Activated naive CD8-positive, alpha-beta T cell treated with anti-CD3 and anti-CD28 coated beads for 36 hours (primary cell): ENCODE data around the gene TGFBR3L. TPM values are rescaled to one million over a fixed set of nuclear protein-coding genes. Genes with fewer than 3 reads are reported as not detected.
A peak's percentile ranks its signal among the peaks of the same experiment; 100 is the strongest.
"Not testable (repeated sequence)": the region's sequence is repeated elsewhere in the genome, so short reads cannot be mapped to it uniquely, and the experiment has no call there.

Experiments used
- DNase-seq: peaks from one replicate; pipeline ENCODE4 v3.0.0; 2021
- H3K27ac Mint-ChIP-seq: one replicate; pipeline ENCODE4 v1.8.0; 2022; ENCODE audit warnings: mild to moderate bottlenecking, moderate library complexity, mixed read lengths
- H3K27me3 Mint-ChIP-seq: one replicate; pipeline ENCODE4 v1.8.0; 2022; ENCODE audit warnings: mild to moderate bottlenecking, mixed read lengths
- H3K36me3 Mint-ChIP-seq: one replicate; pipeline ENCODE4 v1.8.0; 2021; ENCODE audit warnings: mild to moderate bottlenecking, mixed read lengths
- H3K4me1 Mint-ChIP-seq: one replicate; pipeline ENCODE4 v1.8.0; 2021; ENCODE audit warnings: mixed read lengths
- H3K4me3 Mint-ChIP-seq: one replicate; pipeline ENCODE4 v1.8.0; 2022; ENCODE audit warnings: mild to moderate bottlenecking, moderate library complexity, mixed read lengths
- H3K9me3 Mint-ChIP-seq: one replicate; pipeline ENCODE4 v1.8.0; 2022; ENCODE audit warnings: mixed read lengths
- total RNA-seq, 2 experiments: library from RNA; stranded (reverse); gene quantifications; one replicate each; pipeline ENCODE4 v1.2.3, GENCODE V29; 2021

Gene TGFBR3L
- total RNA-seq, 2 experiments from 2014 or later = 2.1 to 3.2 TPM

DNA sequence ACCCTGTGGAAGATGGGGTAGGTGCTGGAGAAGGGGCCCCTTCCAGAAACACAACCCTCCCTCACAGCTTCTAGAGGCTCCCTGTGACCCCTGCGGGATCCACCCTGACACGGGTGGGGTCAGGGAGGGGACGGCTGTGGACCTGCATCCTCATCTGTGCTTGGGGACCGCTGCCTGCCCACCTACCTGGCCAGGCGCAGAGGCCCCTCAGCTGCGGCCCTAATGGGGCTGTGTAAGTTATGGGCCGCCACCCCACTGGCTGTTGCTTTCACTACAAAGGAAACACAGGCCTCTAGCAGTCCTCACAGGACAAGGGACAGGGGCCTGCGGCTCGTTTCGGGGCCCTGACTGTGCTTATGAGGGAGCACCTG lies 18.3 kb downstream of the TGFBR3L start:
- no peaks in the 10 kb centered on the region for H3K9me3 Mint-ChIP-seq
- no peak overlapping the region for H3K4me3 Mint-ChIP-seq
- peaks cover 9% of the 10 kb centered on the region for H3K4me1 Mint-ChIP-seq
- no peak overlapping the region for H3K27ac Mint-ChIP-seq
- peaks cover 13% of the 10 kb centered on the region for H3K36me3 Mint-ChIP-seq
- no peaks in the 10 kb centered on the region for H3K27me3 Mint-ChIP-seq
- DNase-seq = no peak

DNA sequence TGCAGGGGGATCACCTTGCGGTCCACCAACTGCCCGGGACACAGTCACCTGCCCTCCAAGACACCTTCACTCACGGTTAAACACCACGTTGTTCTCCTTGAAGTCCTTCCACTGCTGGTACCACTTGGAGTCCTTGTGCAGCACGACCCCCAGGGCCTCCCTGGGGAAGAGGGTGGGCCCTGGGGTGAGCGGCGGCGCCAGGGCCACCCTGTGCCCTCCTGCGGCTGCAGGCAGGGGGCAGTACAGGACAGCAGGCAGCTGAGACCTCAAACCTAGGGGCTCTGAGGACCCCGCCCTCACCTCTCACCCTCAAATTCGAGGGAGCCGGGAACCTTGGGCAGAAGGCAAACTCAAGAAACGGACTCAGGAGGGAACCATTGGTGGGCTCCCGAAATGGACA lies 18.8 kb downstream of the TGFBR3L start:
- no peak overlapping the region for H3K27ac Mint-ChIP-seq
- H3K9me3 Mint-ChIP-seq = no peaks in the 10 kb centered on the region
- no peaks in the 10 kb centered on the region for H3K27me3 Mint-ChIP-seq
- H3K36me3 Mint-ChIP-seq = peaks cover 13% of the 10 kb centered on the region
- no peak overlapping the region for H3K4me3 Mint-ChIP-seq
- H3K4me1 Mint-ChIP-seq = peaks cover 9% of the 10 kb centered on the region
- DNase-seq = no peak

GRCh38 chr19:7933828-7934725 lies 19.4 kb downstream of the TGFBR3L start:
- DNase-seq = no peak
- H3K4me3 Mint-ChIP-seq = no peak overlapping the region
- peaks cover 13% of the 10 kb centered on the region for H3K36me3 Mint-ChIP-seq
- H3K4me1 Mint-ChIP-seq = peaks cover 9% of the 10 kb centered on the region
- H3K27me3 Mint-ChIP-seq = no peaks in the 10 kb centered on the region
- no peak overlapping the region for H3K27ac Mint-ChIP-seq
- H3K9me3 Mint-ChIP-seq = no peaks in the 10 kb centered on the region

- no peak for DNase-seq
- peaks cover 4% of the 10 kb centered on the region for H3K4me1 Mint-ChIP-seq
- no peak overlapping the region for H3K4me3 Mint-ChIP-seq
- H3K27me3 Mint-ChIP-seq = no peaks in the 10 kb centered on the region
- peaks cover 13% of the 10 kb centered on the region for H3K36me3 Mint-ChIP-seq
- H3K27ac Mint-ChIP-seq = no peak overlapping the region
- H3K9me3 Mint-ChIP-seq = no peaks in the 10 kb centered on the region
Measured at GRCh38 chr19:7934766-7935165, 20.1 kb downstream of the TGFBR3L start.

GRCh38 chr19:7940841-7941240 lies 26.2 kb downstream of the TGFBR3L start:
- Mint-ChIP-seq H3K36me3 (peaks cover 21% of the 10 kb centered on the region), H3K9me3 (no peaks in the 10 kb centered on the region), H3K4me3 (peak overlapping the region; percentile 34), H3K4me1 (peaks cover 35% of the 10 kb centered on the region), H3K27ac (no peak overlapping the region), H3K27me3 (no peaks in the 10 kb centered on the region)
- DNase-seq = no peak

GRCh38 chr19:7941895-7942596 lies 27.4 kb downstream of the TGFBR3L start:
- no peaks in the 10 kb centered on the region for H3K9me3 Mint-ChIP-seq
- H3K36me3 Mint-ChIP-seq = peaks cover 21% of the 10 kb centered on the region
- DNase-seq = no peak
- peak overlapping the region; percentile 96 for H3K4me3 Mint-ChIP-seq
- peak overlapping the region; percentile 42 for H3K27ac Mint-ChIP-seq
- peaks cover 37% of the 10 kb centered on the region for H3K4me1 Mint-ChIP-seq
- no peaks in the 10 kb centered on the region for H3K27me3 Mint-ChIP-seq

DNA sequence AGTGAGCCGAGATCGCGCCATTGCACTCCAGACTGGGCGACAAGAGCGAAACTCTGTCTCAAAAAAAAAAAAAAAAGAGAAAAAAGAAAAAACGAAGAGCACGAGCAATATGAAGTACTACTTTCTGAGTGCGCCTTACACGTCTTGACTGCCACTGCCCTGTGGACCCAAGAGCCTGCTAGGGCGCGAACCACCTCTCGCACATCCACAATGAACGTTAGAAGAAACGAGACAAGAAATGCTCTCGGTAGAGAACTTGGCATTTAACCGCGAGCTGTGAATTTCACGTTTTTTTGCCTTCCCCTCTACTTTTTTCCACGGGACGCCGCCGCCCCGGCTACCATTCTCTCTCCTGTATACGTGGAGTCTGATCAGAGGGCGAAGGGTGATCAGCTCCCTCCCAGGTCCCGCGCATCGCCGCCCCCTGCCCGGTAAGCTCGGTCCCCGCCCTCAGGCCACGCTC lies 28.4 kb downstream of the TGFBR3L start:
- no peaks in the 10 kb centered on the region for H3K9me3 Mint-ChIP-seq
- peaks cover 37% of the 10 kb centered on the region for H3K4me1 Mint-ChIP-seq
- DNase-seq = no peak
- H3K27ac Mint-ChIP-seq = peak overlapping the region; percentile 100
- peak overlapping the region; percentile 96 for H3K4me3 Mint-ChIP-seq
- H3K36me3 Mint-ChIP-seq = peaks cover 19% of the 10 kb centered on the region
- no peaks in the 10 kb centered on the region for H3K27me3 Mint-ChIP-seq

DNA sequence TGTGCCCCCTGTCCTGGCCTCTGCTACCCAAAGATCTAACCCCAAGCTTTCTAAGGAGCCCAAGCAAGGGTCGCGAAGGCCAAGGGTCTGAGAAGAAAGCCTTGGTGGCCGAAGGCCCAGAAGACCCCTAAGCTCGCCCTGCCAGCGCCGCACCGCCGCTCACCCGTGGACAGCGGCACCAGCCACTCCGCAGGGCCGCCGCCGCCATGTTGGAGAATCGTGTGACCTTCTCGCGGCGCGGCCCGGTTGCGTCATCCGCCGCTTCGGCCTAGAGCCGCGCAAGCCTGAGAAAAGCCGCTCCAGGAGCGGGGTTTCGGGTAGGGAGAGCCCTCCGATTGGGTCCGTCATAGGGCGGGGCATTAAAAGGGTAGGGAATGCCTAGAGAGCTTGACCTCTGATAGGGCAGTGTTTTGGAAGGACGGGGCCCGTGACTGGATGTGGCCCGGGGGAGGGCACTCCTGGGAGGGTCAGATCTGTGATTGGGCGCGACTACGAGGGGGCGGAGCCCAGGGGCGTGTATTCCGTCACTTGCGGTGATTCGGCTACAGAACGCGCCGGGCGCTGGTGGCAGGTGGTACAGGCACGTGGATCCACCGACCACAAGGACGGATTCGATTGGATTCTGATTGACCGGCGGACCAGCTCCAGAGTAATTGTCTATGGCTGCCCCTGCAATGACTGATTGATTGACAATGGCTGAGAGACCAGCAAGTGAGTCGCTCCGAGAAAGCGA lies 29.0 kb downstream of the TGFBR3L start, which contains the start of gene TIMM44:
TIMM44 (minus strand) TSS at position 223 of the 733 bp plus-strand sequence; CDS start at position 208, 15 bp downstream.
- Mint-ChIP-seq H3K27me3 (no peaks in the 10 kb centered on the region), H3K9me3 (no peaks in the 10 kb centered on the region), H3K4me1 (peaks cover 37% of the 10 kb centered on the region), H3K4me3 (peak within 1 kb of the TSS; percentile 96), H3K27ac (peak within 1 kb of the TSS; percentile 100), H3K36me3 (peaks cover 19% of the 10 kb centered on the region)
- peak; percentile 99 for DNase-seq

GRCh38 chr19:7944177-7944761 lies 29.6 kb downstream of the TGFBR3L start:
- peak; percentile 81 for DNase-seq
- H3K27ac Mint-ChIP-seq = peak overlapping the region; percentile 100
- peaks cover 19% of the 10 kb centered on the region for H3K36me3 Mint-ChIP-seq
- peaks cover 35% of the 10 kb centered on the region for H3K4me1 Mint-ChIP-seq
- H3K4me3 Mint-ChIP-seq = peak overlapping the region; percentile 96
- no peaks in the 10 kb centered on the region for H3K9me3 Mint-ChIP-seq
- H3K27me3 Mint-ChIP-seq = no peaks in the 10 kb centered on the region

DNA sequence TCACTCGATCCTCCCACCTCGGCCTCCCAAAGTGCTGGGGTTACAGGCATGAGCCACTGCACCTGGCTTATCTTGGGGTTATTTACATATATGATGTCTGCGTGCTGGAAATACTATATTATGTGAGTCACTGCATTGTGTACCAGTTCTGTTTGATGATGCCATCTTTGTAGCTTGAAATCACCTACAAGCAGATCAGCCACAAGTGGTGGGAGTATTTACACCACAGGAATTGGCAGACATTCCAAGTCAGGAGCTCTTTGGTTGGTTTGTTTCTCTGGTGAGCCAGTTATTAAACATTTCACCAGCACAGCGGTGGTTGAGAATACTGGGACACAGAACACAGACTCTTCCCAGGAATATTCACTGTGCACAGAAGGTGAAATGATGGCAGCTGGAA lies 33.3 kb downstream of the TGFBR3L start:
- Mint-ChIP-seq H3K27ac (no peak overlapping the region), H3K4me3 (no peak overlapping the region), H3K4me1 (peaks cover 16% of the 10 kb centered on the region), H3K27me3 (no peaks in the 10 kb centered on the region), H3K36me3 (peaks cover 7% of the 10 kb centered on the region), H3K9me3 (no peaks in the 10 kb centered on the region)
- no peak for DNase-seq

DNA sequence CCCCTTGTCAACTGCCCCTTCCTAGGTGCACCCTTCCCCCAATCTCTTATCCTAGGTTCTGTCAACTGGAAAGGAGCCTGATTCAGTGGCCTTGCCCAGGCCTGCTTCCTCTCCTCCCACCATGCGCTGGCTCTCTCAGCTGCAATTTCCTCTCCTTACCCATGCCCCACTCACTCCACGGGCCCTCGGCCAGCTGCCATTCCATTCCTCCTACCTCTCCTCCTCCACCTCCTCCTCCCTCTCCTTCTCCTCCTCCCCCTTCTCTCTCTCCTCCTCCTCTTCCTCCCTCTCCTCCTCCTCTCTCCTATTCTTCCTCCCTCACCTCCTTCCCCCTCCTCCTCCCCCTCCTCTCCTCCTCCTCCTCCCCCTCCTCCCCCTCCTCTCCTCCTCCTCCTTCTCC lies 38.4 kb downstream of the TGFBR3L start:
- Mint-ChIP-seq H3K4me3 (no peak overlapping the region), H3K36me3 (no peaks in the 10 kb centered on the region), H3K4me1 (no peaks in the 10 kb centered on the region), H3K27ac (no peak overlapping the region), H3K27me3 (no peaks in the 10 kb centered on the region), H3K9me3 (no peaks in the 10 kb centered on the region)
- DNase-seq = no peak

DNA sequence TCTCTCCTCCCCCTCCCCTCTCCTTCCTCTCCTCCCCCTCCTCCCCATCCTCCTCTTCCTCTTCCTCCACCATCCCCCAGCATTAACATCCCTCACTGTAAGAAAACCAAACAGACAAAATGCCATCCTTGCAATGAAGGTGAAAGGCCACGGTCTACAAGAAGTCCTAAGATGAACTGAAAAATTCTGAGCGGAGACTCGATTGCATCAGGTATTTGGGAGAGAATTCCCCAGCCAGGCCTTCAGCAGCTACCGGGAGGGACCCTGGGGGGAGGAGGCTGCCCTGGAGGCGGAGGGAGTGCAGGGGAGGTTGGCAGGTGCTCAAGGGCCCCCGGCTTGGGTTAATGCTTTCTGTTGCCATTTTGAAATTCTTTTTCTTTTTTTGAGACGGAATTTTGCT lies 38.9 kb downstream of the TGFBR3L start:
- no peak overlapping the region for H3K4me3 Mint-ChIP-seq
- H3K36me3 Mint-ChIP-seq = no peaks in the 10 kb centered on the region
- no peaks in the 10 kb centered on the region for H3K27me3 Mint-ChIP-seq
- no peak for DNase-seq
- no peaks in the 10 kb centered on the region for H3K9me3 Mint-ChIP-seq
- no peak overlapping the region for H3K27ac Mint-ChIP-seq
- H3K4me1 Mint-ChIP-seq = no peaks in the 10 kb centered on the region

DNA sequence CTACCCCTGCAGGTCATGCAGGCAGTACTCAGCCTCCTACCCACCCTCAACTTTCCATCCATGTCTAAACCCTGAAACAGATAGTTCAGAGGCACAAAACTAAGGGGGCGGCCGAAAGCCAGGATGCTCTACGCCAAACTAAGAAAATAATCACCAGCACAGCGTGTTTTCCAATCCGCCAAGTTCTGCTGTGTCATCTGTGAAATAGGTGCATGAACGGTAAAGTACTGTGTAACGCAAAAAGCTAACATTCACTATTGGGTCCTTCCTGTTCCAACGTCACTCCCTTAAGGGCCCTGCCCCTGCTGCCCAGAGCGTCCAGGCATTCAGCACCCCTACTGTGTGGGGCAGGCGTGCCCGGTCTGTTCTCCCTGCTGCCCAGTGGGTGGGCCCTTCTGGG lies 41.1 kb downstream of the TGFBR3L start:
- Mint-ChIP-seq H3K27ac (no peak overlapping the region), H3K4me1 (no peaks in the 10 kb centered on the region), H3K9me3 (no peaks in the 10 kb centered on the region), H3K27me3 (no peaks in the 10 kb centered on the region), H3K36me3 (peaks cover 1% of the 10 kb centered on the region), H3K4me3 (no peak overlapping the region)
- DNase-seq = no peak

DNA sequence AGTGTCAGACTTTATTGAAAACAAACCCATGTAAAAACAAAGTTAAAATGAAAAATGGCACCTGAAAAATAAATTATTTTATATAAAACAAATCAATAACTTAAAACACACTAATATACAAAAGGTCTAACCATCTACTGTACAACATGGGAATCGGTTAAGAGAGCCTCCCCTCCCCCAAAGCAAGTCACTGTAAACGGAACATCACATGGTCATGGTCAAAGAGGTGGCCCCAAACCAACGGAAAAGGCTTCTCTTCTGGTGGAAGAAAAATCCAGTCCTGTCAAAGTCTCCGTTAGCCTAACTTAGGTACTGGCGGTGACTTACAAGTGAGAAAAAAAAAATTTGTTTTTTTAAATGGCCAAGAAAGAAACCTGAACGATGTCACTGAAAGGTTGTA lies 44.6 kb downstream of the TGFBR3L start:
- no peaks in the 10 kb centered on the region for H3K9me3 Mint-ChIP-seq
- DNase-seq = no peak
- H3K27ac Mint-ChIP-seq = no peak overlapping the region
- no peak overlapping the region for H3K4me3 Mint-ChIP-seq
- no peaks in the 10 kb centered on the region for H3K27me3 Mint-ChIP-seq
- peaks cover 3% of the 10 kb centered on the region for H3K36me3 Mint-ChIP-seq
- no peaks in the 10 kb centered on the region for H3K4me1 Mint-ChIP-seq

- H3K27ac Mint-ChIP-seq, H3K9me3 Mint-ChIP-seq, DNase-seq, H3K4me3 Mint-ChIP-seq, H3K4me1 Mint-ChIP-seq, H3K27me3 Mint-ChIP-seq, H3K36me3 Mint-ChIP-seq: not testable (repeated sequence)
Measured at GRCh38 chr19:7961082-7961481, 46.5 kb downstream of the TGFBR3L start.
